GM23338 (cell line): ENCODE results near the gene SLC27A3. TPM values are rescaled to one million over a fixed set of nuclear protein-coding genes. Genes with fewer than 3 reads are reported as not detected.

Source experiments
- ATAC-seq: fragments of 200-7000 bp; cut with Tn5 transposase; 3 replicates; pipeline ENCODE4 v1.9.1; 2020
- DNase-seq: peaks from one replicate; pipeline ENCODE4 v3.0.0-alpha.2; 2015; ENCODE audit warnings: low spot score
- H2AFZ ChIP-seq: fragments of 200-600 bp; sonication (generic); 2 replicates; pipeline ENCODE4 v1.8.0; 2016; ENCODE audit warnings: antibody characterized with exemption, mild to moderate bottlenecking, moderate library complexity
- H3F3A ChIP-seq: fragments of 200-600 bp; sonication (generic); replicated peaks from 2 replicates; pipeline ENCODE4 v1.8.0; 2017; ENCODE audit warnings: antibody characterized with exemption, mixed run types, low read depth
- H3K27ac ChIP-seq: fragments of 200-600 bp; sonication (generic); 2 replicates; pipeline ENCODE4 v1.6.1; 2016; ENCODE audit warnings: low read depth
- H3K27me3 ChIP-seq: fragments of 200-600 bp; sonication (generic); 2 replicates; pipeline ENCODE4 v1.8.0; 2016; ENCODE audit warnings: mild to moderate bottlenecking, mixed run types, moderate library complexity; ENCODE audit not compliant: insufficient read depth
- H3K36me3 ChIP-seq: fragments of 200-600 bp; sonication (generic); 2 replicates; pipeline ENCODE4 v1.8.0; 2016; ENCODE audit warnings: mild to moderate bottlenecking; ENCODE audit not compliant: insufficient read depth
- H3K4me1 ChIP-seq: fragments of 200-600 bp; sonication (generic); 2 replicates; pipeline ENCODE4 v1.8.0; 2016; ENCODE audit warnings: mild to moderate bottlenecking, moderate library complexity; ENCODE audit not compliant: insufficient read depth
- H3K4me2 ChIP-seq: fragments of 200-600 bp; sonication (generic); 2 replicates; pipeline ENCODE4 v1.7.1; 2017; ENCODE audit warnings: mixed run types
- H3K4me3 ChIP-seq: fragments of 200-600 bp; sonication (generic); 2 replicates; pipeline ENCODE4 v1.6.1; 2016; ENCODE audit warnings: mixed run types
- H3K79me2 ChIP-seq: fragments of 200-600 bp; sonication (generic); replicated peaks from 2 replicates; pipeline ENCODE4 v1.8.0; 2017; ENCODE audit warnings: mild to moderate bottlenecking; ENCODE audit not compliant: insufficient read depth
- H3K9me2 ChIP-seq: fragments of 200-600 bp; sonication (generic); 2 replicates; pipeline ENCODE4 v1.8.0; 2017; ENCODE audit not compliant: insufficient read depth
- H4K20me1 ChIP-seq: fragments of 200-600 bp; sonication (generic); replicated peaks from 2 replicates; pipeline ENCODE4 v1.8.0; 2017; ENCODE audit warnings: mild to moderate bottlenecking; ENCODE audit not compliant: insufficient read depth
- H3K27ac Mint-ChIP-seq: 2 replicates; pipeline ENCODE4 v1.8.0; 2020; ENCODE audit warnings: inconsistent platforms, mild to moderate bottlenecking, moderate library complexity, mixed read lengths
- H3K27me3 Mint-ChIP-seq: 3 replicates; pipeline ENCODE4 v1.8.0; 2022; ENCODE audit warnings: low read depth, mild to moderate bottlenecking, moderate library complexity, mixed read lengths, inconsistent platforms; ENCODE audit not compliant: insufficient read depth, poor library complexity
- H3K36me3 Mint-ChIP-seq: 3 replicates; pipeline ENCODE4 v1.8.0; 2021; ENCODE audit warnings: low read depth, mild to moderate bottlenecking, inconsistent platforms, moderate library complexity, mixed read lengths
- H3K4me1 Mint-ChIP-seq: 3 replicates; pipeline ENCODE4 v1.8.0; 2020; ENCODE audit warnings: mild to moderate bottlenecking, inconsistent platforms, mixed read lengths
- H3K4me3 Mint-ChIP-seq: 3 replicates; pipeline ENCODE4 v1.8.0; 2021; ENCODE audit warnings: moderate library complexity, mild to moderate bottlenecking, inconsistent platforms, mixed read lengths
- H3K9me3 Mint-ChIP-seq: 3 replicates; pipeline ENCODE4 v1.8.0; 2020; ENCODE audit warnings: moderate library complexity, mild to moderate bottlenecking, inconsistent platforms, mixed read lengths
- CREB1 ChIP-seq: fragments of 250-450 bp; sonication (Bioruptor Pico); IDR thresholded peaks from 2 replicates; pipeline ENCODE4 v1.5.0; 2020; ENCODE audit warnings: low read depth, mild to moderate bottlenecking, moderate library complexity
- CTCF ChIP-seq, 2 experiments: fragments of 200-600 bp in 1 of 2; sonication (generic) in 1 of 2; conservative IDR thresholded peaks; 2 replicates each; pipeline versions ENCODE4 v1.5.1 to v1.6.1; 2016 to 2017; ENCODE audit warnings: antibody characterized with exemption in 2 of 2, low read depth in 2 of 2, mild to moderate bottlenecking in 2 of 2, moderate library complexity in 1 of 2
- ETS1 ChIP-seq: IDR thresholded peaks from 2 replicates; pipeline ENCODE4 v1.6.1; 2016; ENCODE audit warnings: antibody characterized with exemption
- EZH2 ChIP-seq: fragments of 200-600 bp; sonication (generic); IDR thresholded peaks from one replicate; pipeline ENCODE4 v1.8.0; 2017; ENCODE audit warnings: antibody characterized with exemption, mild to moderate bottlenecking, low read depth; ENCODE audit not compliant: unreplicated experiment
- EZH2phosphoT487 ChIP-seq: fragments of 200-600 bp; sonication (generic); IDR thresholded peaks from one replicate; pipeline ENCODE4 v1.8.1; 2018; ENCODE audit warnings: antibody characterized with exemption; ENCODE audit not compliant: unreplicated experiment
- JUNB ChIP-seq: IDR thresholded peaks from one replicate; pipeline ENCODE4 v1.6.1; 2016; ENCODE audit warnings: antibody characterized with exemption; ENCODE audit not compliant: unreplicated experiment
- NANOG ChIP-seq: IDR thresholded peaks from 2 replicates; pipeline ENCODE4 v1.6.1; 2016; ENCODE audit warnings: antibody characterized with exemption, borderline replicate concordance
- STAT1 ChIP-seq: IDR thresholded peaks from one replicate; pipeline ENCODE4 v1.6.1; 2016; ENCODE audit warnings: antibody characterized with exemption; ENCODE audit not compliant: unreplicated experiment
- ZNF114 ChIP-seq: fragments of 250-450 bp; sonication (Bioruptor Pico); IDR thresholded peaks from 2 replicates; pipeline ENCODE4 v1.5.0; 2020; ENCODE audit warnings: mild to moderate bottlenecking, moderate library complexity
- ZNF331 ChIP-seq: fragments of 250-450 bp; sonication (Bioruptor Pico); IDR thresholded peaks from 2 replicates; pipeline ENCODE4 v1.5.0; 2020; ENCODE audit warnings: low read depth, mild to moderate bottlenecking, moderate library complexity
- ZNF462 ChIP-seq: fragments of 250-450 bp; sonication (Bioruptor Pico); IDR thresholded peaks from 2 replicates; pipeline ENCODE4 v1.5.0; 2020; ENCODE audit warnings: mild to moderate bottlenecking, moderate library complexity
- polyA plus RNA-seq: library from polyadenylated mRNA; unstranded; fragments of >200 nt; fragmentation: Nextera tagmentation; extraction: Ambion mirVana; gene quantifications from 2 replicates; pipeline ENCODE4 v1.2.1, GENCODE V29; 2016
- total RNA-seq: library from RNA; depleted of rRNA; stranded (reverse); fragments of >200 nt; shearing (Covaris generic); gene quantifications from 2 replicates; pipeline ENCODE4 v1.2.3, GENCODE V29; 2014

The SLC27A3 gene
- total and polyA plus RNA-seq, 2 experiments from 2014 or later = 24.2 to 26.3 TPM

GRCh38 chr1:153786038-153786790, 11.0 kb downstream of the SLC27A3 start (continued):
- no peak for TF ChIP-seq CTCF (conservative IDR thresholded peaks at IDR 0.05; ENCODE audit: low read depth in 2 of 2)
- TF ChIP-seq EZH2phosphoT487 = no peak
- no peak for TF ChIP-seq NANOG
- TF ChIP-seq ZNF114 (CRISPR knock-in tag) = no peak
- no peak for TF ChIP-seq CREB1 (CRISPR knock-in tag)
- no peak for TF ChIP-seq ZNF331 (CRISPR knock-in tag)

GRCh38 chr1:153789478-153790034, 14.3 kb downstream of the SLC27A3 start:
- ATAC-seq (no peak), DNase-seq (peak; percentile 39)
- no peak overlapping the region for H3K27ac Mint-ChIP-seq
- H3K9me3 Mint-ChIP-seq = no peaks in the 10 kb centered on the region
- Histone ChIP-seq H3F3A (peaks cover 15% of the 10 kb centered on the region; the same call in 1 of the 2 replicates), H3K27ac (no peak overlapping the region), H2AFZ (peak overlapping the region; percentile 90), H3K4me2 (no peak overlapping the region), H3K4me3 (no peak overlapping the region), H3K36me3 (no peaks in the 10 kb centered on the region), H3K4me1 (peaks cover 16% of the 10 kb centered on the region), H3K27me3 (no peaks in the 10 kb centered on the region), H3K79me2 (no peaks in the 10 kb centered on the region), H4K20me1 (no peaks in the 10 kb centered on the region), H3K9me2 (no peaks in the 10 kb centered on the region)
- no peak overlapping the region for H3K4me3 Mint-ChIP-seq
- no peaks in the 10 kb centered on the region for H3K36me3 Mint-ChIP-seq
- H3K4me1 Mint-ChIP-seq = peaks cover 25% of the 10 kb centered on the region
- H3K27me3 Mint-ChIP-seq = peaks cover 13% of the 10 kb centered on the region
- no peak for TF ChIP-seq ZNF462 (CRISPR knock-in tag)
- TF ChIP-seq EZH2 = no peak
- no peak for TF ChIP-seq ZNF114 (CRISPR knock-in tag)
- TF ChIP-seq ETS1 = no peak
- TF ChIP-seq EZH2phosphoT487 = no peak
- TF ChIP-seq CREB1 (CRISPR knock-in tag) = no peak
- TF ChIP-seq CTCF (conservative IDR thresholded peaks at IDR 0.05; ENCODE audit: low read depth in 2 of 2) = no peak; a peak in 1 of 4 replicates
- no peak for TF ChIP-seq STAT1
- no peak for TF ChIP-seq JUNB
